Keratinocyte (primary cell): ENCODE results near the gene BBS9. TPM values are rescaled to one million over a fixed set of nuclear protein-coding genes. Genes with fewer than 3 reads are reported as not detected.

Source experiments
- DNase-seq: peaks from one replicate; pipeline ENCODE4 v3.0.0-alpha.2; 2011; ENCODE audit warnings: low read depth, missing footprints, low spot score
- FAIRE-seq: peaks from 2 replicates; lab custom pipeline; 2011; peaks lifted over from hg19 to GRCh38; lab: Jason Lieb, UNC
- H2AFZ ChIP-seq: 2 replicates; pipeline ENCODE4 v1.6.0; 2012; ENCODE audit warnings: low read length, control low read depth, inconsistent platforms; ENCODE audit not compliant: control insufficient read depth
- H3K27ac ChIP-seq: 2 replicates; pipeline ENCODE4 v1.5.1; 2011; ENCODE audit warnings: low read length; ENCODE audit not compliant: control insufficient read depth, insufficient read depth
- H3K27me3 ChIP-seq: 3 replicates; pipeline ENCODE4 v1.6.0; 2011; ENCODE audit warnings: low read length; ENCODE audit not compliant: control insufficient read depth, insufficient read depth; ENCODE audit errors: extremely low read depth
- H3K36me3 ChIP-seq, 2 experiments: 2 replicates in 1 of 2; 3 replicates in 1 of 2; pipeline ENCODE4 v1.5.1; 2011; ENCODE audit warnings: low read length in 2 of 2, mild to moderate bottlenecking in 1 of 2; ENCODE audit not compliant: control insufficient read depth in 2 of 2, insufficient read depth in 2 of 2; ENCODE audit errors: extremely low read depth in 1 of 2
- H3K4me1 ChIP-seq: 3 replicates; pipeline ENCODE4 v1.5.1; 2011; ENCODE audit warnings: low read length; ENCODE audit not compliant: control insufficient read depth, insufficient read depth; ENCODE audit errors: extremely low read depth
- H3K4me2 ChIP-seq: 3 replicates; pipeline ENCODE4 v1.6.0; 2011; ENCODE audit warnings: low read depth, low read length; ENCODE audit not compliant: control insufficient read depth, insufficient read depth; ENCODE audit errors: extremely low read depth
- H3K4me3 ChIP-seq, 3 experiments: fragments of 200-600 bp in 1 of 3; sonication (generic) in 1 of 3; 2 replicates in 2 of 3; 3 replicates in 1 of 3; pipeline ENCODE4 v1.5.1; 2011 to 2016; ENCODE audit warnings: low read length in 3 of 3, mild to moderate bottlenecking in 3 of 3, control low read depth in 2 of 3, inconsistent platforms in 1 of 3, low read depth in 1 of 3, mixed read lengths in 1 of 3, mixed run types in 1 of 3, moderate library complexity in 1 of 3; ENCODE audit not compliant: control insufficient read depth in 2 of 3, insufficient read depth in 2 of 3; ENCODE audit errors: extremely low read depth in 1 of 3
- H3K79me2 ChIP-seq: 2 replicates; pipeline ENCODE4 v1.6.0; 2012; ENCODE audit warnings: low read length; ENCODE audit not compliant: control insufficient read depth, insufficient read depth
- H3K9ac ChIP-seq: 3 replicates; pipeline ENCODE4 v1.6.0; 2011; ENCODE audit warnings: low read length; ENCODE audit not compliant: control insufficient read depth, insufficient read depth; ENCODE audit errors: extremely low read depth
- H3K9me1 ChIP-seq: 3 replicates; pipeline ENCODE4 v1.6.0; 2011; ENCODE audit warnings: low read length; ENCODE audit not compliant: control insufficient read depth, insufficient read depth; ENCODE audit errors: extremely low read depth
- H3K9me3 ChIP-seq: 2 replicates; pipeline ENCODE4 v1.5.1; 2012; ENCODE audit warnings: low read depth, low read length; ENCODE audit not compliant: control insufficient read depth
- H4K20me1 ChIP-seq: 3 replicates; pipeline ENCODE4 v1.6.0; 2011; ENCODE audit warnings: low read length; ENCODE audit not compliant: control insufficient read depth, insufficient read depth; ENCODE audit errors: extremely low read depth
- CTCF ChIP-seq, 3 experiments: IDR thresholded peaks in 1 of 3; conservative IDR thresholded peaks in 1 of 3; optimal IDR thresholded peaks in 1 of 3; 2 replicates in 2 of 3; 3 replicates in 1 of 3; pipeline versions ENCODE3 to v1.5.1; 2011; ENCODE audit warnings: low read length in 3 of 3, mild to moderate bottlenecking in 3 of 3, moderate library complexity in 2 of 3, control low read depth in 1 of 3, inconsistent platforms in 1 of 3; ENCODE audit not compliant: insufficient read depth in 2 of 3; ENCODE audit errors: extremely low read depth in 1 of 3
- EZH2 ChIP-seq: IDR thresholded peaks from one replicate; pipeline ENCODE4 v1.6.1; 2012; ENCODE audit warnings: inconsistent platforms, mild to moderate bottlenecking, low read length, moderate library complexity
- dilution Hi-C: fragments of 300-500 bp; cut with MboI; formaldehyde crosslinking; loops from one replicate; pipeline ENCODE4 v1.7.0; 2020; ENCODE audit warnings: low sequenced_read_pairs; ENCODE audit not compliant: extremely low pct_ligation_motif_present
- polyA plus RNA-seq, 5 experiments: library from polyadenylated mRNA; depleted of rRNA in 3 of 5; stranded (reverse) in 3 of 5; stranded (forward) in 1 of 5; unstranded in 1 of 5; fragments of >200 nt; gene quantifications; 1 replicate in 1 of 5; 2 replicates in 3 of 5; 3 replicates in 1 of 5; pipeline versions ENCODE4 v1.2.1 to v1.2.3, GENCODE V29; 2011 to 2012; ENCODE audit warnings: missing spikeins in 2 of 5, low read depth in 1 of 5, low replicate concordance in 1 of 5

Gene BBS9
- polyA plus RNA-seq, 1 donor (not counting 4 experiments of a cell fraction or from before 2014, with no cell fraction given), result 7.6 TPM

- DNase-seq (no peak), FAIRE-seq (no peak)
- Histone ChIP-seq H3K9ac (peak overlapping the region; percentile 66), H3K4me1 (peaks cover 3% of the 10 kb centered on the region), H3K4me2 (peak overlapping the region; percentile 84), H2AFZ (peak overlapping the region; percentile 99), H3K9me3 (no peaks in the 10 kb centered on the region), H3K27ac (no peak overlapping the region), H3K4me3 (peak overlapping the region; percentile 83 to 89 (median 85)), H3K9me1 (no peaks in the 10 kb centered on the region), H3K27me3 (no peaks in the 10 kb centered on the region), H4K20me1 (no peaks in the 10 kb centered on the region), H3K36me3 (no peaks in the 10 kb centered on the region), H3K79me2 (no peaks in the 10 kb centered on the region)
- TF ChIP-seq EZH2, result no peak
- no peak for TF ChIP-seq CTCF (optimal IDR thresholded peaks at IDR 0.05 in 1 of 3, IDR thresholded peaks at IDR 0.05 in 1 of 3, conservative IDR thresholded peaks at IDR 0.05 in 1 of 3; ENCODE audit: extremely low read depth in 1 of 3, insufficient read depth in 2 of 3, low read length in 3 of 3)
- dilution Hi-C loops, result no loop called here
Measured at GRCh38 chr7:33129806-33130153, 416 bp downstream of the BBS9 start.

- TF ChIP-seq CTCF (optimal IDR thresholded peaks at IDR 0.05 in 1 of 3, IDR thresholded peaks at IDR 0.05 in 1 of 3, conservative IDR thresholded peaks at IDR 0.05 in 1 of 3; ENCODE audit: extremely low read depth in 1 of 3, insufficient read depth in 2 of 3, low read length in 3 of 3), result no peak
- TF ChIP-seq EZH2, result no peak
- Histone ChIP-seq H3K27me3 (no peaks in the 10 kb centered on the region), H3K79me2 (no peaks in the 10 kb centered on the region), H2AFZ (peak overlapping the region; percentile 10), H3K4me3 (peak overlapping the region; percentile 83 to 89 (median 85)), H3K4me2 (peak overlapping the region; percentile 84), H3K27ac (no peak overlapping the region), H4K20me1 (no peaks in the 10 kb centered on the region), H3K9ac (peak overlapping the region; percentile 66), H3K9me3 (no peaks in the 10 kb centered on the region), H3K4me1 (peaks cover 3% of the 10 kb centered on the region), H3K36me3 (no peaks in the 10 kb centered on the region), H3K9me1 (no peaks in the 10 kb centered on the region)
- FAIRE-seq, result no peak
- dilution Hi-C loops, result no loop called here
- DNase-seq, result no peak
Measured at GRCh38 chr7:33130184-33130583, 820 bp downstream of the BBS9 start.
